Measurements from ENCODE around the gene TAF5.
A peak's percentile ranks its signal among the peaks of the same experiment; 100 is the strongest.

Gene TAF5

GRCh38 chr10:103367782-103368518 lies at the start of gene TAF5:
TAF5 (plus strand) TSS chr10:103367976; CDS start chr10:103367990, 14 bp downstream.
- peak within 1 kb of the TSS; percentile 71 for H3K27ac ChIP-seq (ENCODE audit: low read depth, low read length, poor library complexity, severe bottlenecking)
- TF ChIP-seq CTCF (IDR thresholded peaks at IDR 0.05; ENCODE audit: low read length) (no peak), EZH2 (IDR thresholded peaks at IDR 0.05; ENCODE audit: borderline replicate concordance, low read length) (no peak)

GRCh38 chr10:103327906-103328305 lies 39.9 kb upstream of the TAF5 start:
- Histone ChIP-seq H3K27ac (ENCODE audit: low read depth, low read length, poor library complexity, severe bottlenecking) (no peak overlapping the region), H3F3A (ENCODE audit: insufficient read depth, low read length) (no peaks in the 10 kb centered on the region), H2AFZ (ENCODE audit: low read length) (no peak overlapping the region), H3K4me1 (ENCODE audit: insufficient read depth, low read length, severe bottlenecking) (no peaks in the 10 kb centered on the region), H3K9me3 (ENCODE audit: low read length) (no peaks in the 10 kb centered on the region), H3K36me3 (ENCODE audit: insufficient read depth, low read length) (peaks cover 80% of the 10 kb centered on the region), H3K27me3 (ENCODE audit: insufficient read depth, low read length) (no peaks in the 10 kb centered on the region), H3K79me2 (ENCODE audit: insufficient read depth, low read length) (no peaks in the 10 kb centered on the region), H3K9ac (ENCODE audit: low read length) (no peak overlapping the region), H4K20me1 (ENCODE audit: insufficient read depth, low read length) (no peaks in the 10 kb centered on the region), H3K4me2 (ENCODE audit: low read length) (no peak overlapping the region), H3K9me2 (ENCODE audit: low read depth, low read length) (no peaks in the 10 kb centered on the region), H3K4me3 (ENCODE audit: low read depth, low read length, poor library complexity, severe bottlenecking) (no peak overlapping the region)
- no peak for TF ChIP-seq CTCF (IDR thresholded peaks at IDR 0.05; ENCODE audit: low read length)
- no peak for TF ChIP-seq EZH2 (IDR thresholded peaks at IDR 0.05; ENCODE audit: borderline replicate concordance, low read length)

More at GRCh38 chr10:103367782-103368518, at the start of gene TAF5:
- Histone ChIP-seq H3K4me2 (ENCODE audit: low read length) (peak within 1 kb of the TSS; percentile 70), H3K9me3 (ENCODE audit: low read length) (no peaks in the 10 kb centered on the region), H3K4me1 (ENCODE audit: insufficient read depth, low read length, severe bottlenecking) (peaks cover 31% of the 10 kb centered on the region), H3K9ac (ENCODE audit: low read length) (peak within 1 kb of the TSS; percentile 86), H3K4me3 (ENCODE audit: low read depth, low read length, poor library complexity, severe bottlenecking) (peak within 1 kb of the TSS; percentile 89), H3K27me3 (ENCODE audit: insufficient read depth, low read length) (no peaks in the 10 kb centered on the region), H3F3A (ENCODE audit: insufficient read depth, low read length) (no peaks in the 10 kb centered on the region), H3K9me2 (ENCODE audit: low read depth, low read length) (no peaks in the 10 kb centered on the region), H3K36me3 (ENCODE audit: insufficient read depth, low read length) (peaks cover 8% of the 10 kb centered on the region; the same call in 1 of the 2 replicates), H2AFZ (ENCODE audit: low read length) (no peak within 1 kb of the TSS), H3K79me2 (ENCODE audit: insufficient read depth, low read length) (peaks cover 22% of the 10 kb centered on the region), H4K20me1 (ENCODE audit: insufficient read depth, low read length) (no peaks in the 10 kb centered on the region)

GRCh38 chr10:103333934-103334520 lies 33.7 kb upstream of the TAF5 start:
- TF ChIP-seq CTCF (IDR thresholded peaks at IDR 0.05; ENCODE audit: low read length) (peak; percentile 48), EZH2 (IDR thresholded peaks at IDR 0.05; ENCODE audit: borderline replicate concordance, low read length) (no peak)
- Histone ChIP-seq H4K20me1 (ENCODE audit: insufficient read depth, low read length) (no peaks in the 10 kb centered on the region), H3K4me3 (ENCODE audit: low read depth, low read length, poor library complexity, severe bottlenecking) (no peak overlapping the region), H3F3A (ENCODE audit: insufficient read depth, low read length) (no peaks in the 10 kb centered on the region), H3K36me3 (ENCODE audit: insufficient read depth, low read length) (peaks cover 75% of the 10 kb centered on the region), H3K9me2 (ENCODE audit: low read depth, low read length) (no peaks in the 10 kb centered on the region), H3K27ac (ENCODE audit: low read depth, low read length, poor library complexity, severe bottlenecking) (no peak overlapping the region), H3K9ac (ENCODE audit: low read length) (no peak overlapping the region), H3K4me2 (ENCODE audit: low read length) (no peak overlapping the region), H3K4me1 (ENCODE audit: insufficient read depth, low read length, severe bottlenecking) (no peaks in the 10 kb centered on the region), H2AFZ (ENCODE audit: low read length) (no peak overlapping the region), H3K79me2 (ENCODE audit: insufficient read depth, low read length) (no peaks in the 10 kb centered on the region), H3K27me3 (ENCODE audit: insufficient read depth, low read length) (no peaks in the 10 kb centered on the region), H3K9me3 (ENCODE audit: low read length) (no peaks in the 10 kb centered on the region)

Measured in OCI-LY1 (cell line).